Measurements from ENCODE around the gene ABHD17C.

DNA sequence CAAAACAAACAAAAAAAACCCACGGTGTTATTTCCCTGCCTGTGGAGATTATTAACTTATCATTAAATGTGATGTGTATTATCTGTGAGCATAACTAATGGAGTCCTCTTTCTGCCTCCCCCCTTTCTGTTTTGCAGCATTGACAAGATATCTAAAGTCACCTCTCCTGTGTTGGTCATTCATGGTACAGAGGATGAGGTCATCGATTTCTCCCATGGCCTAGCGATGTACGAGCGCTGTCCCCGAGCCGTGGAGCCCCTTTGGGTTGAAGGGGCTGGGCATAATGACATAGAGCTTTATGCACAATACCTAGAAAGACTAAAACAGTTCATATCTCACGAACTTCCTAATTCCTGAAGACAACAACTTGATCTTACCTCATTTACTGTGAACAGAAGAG is 58.9 kb downstream of the ABHD17C start:
- TF ChIP-seq CTCF (IDR thresholded peaks at IDR 0.05; ENCODE audit: low read length) = no peak
- TF ChIP-seq EZH2 (optimal IDR thresholded peaks at IDR 0.05; ENCODE audit: low read depth, low read length) = no peak

Data from MM.1S (cell line).